ENCODE data around the gene CDC20B.

Gene CDC20B, protein sequence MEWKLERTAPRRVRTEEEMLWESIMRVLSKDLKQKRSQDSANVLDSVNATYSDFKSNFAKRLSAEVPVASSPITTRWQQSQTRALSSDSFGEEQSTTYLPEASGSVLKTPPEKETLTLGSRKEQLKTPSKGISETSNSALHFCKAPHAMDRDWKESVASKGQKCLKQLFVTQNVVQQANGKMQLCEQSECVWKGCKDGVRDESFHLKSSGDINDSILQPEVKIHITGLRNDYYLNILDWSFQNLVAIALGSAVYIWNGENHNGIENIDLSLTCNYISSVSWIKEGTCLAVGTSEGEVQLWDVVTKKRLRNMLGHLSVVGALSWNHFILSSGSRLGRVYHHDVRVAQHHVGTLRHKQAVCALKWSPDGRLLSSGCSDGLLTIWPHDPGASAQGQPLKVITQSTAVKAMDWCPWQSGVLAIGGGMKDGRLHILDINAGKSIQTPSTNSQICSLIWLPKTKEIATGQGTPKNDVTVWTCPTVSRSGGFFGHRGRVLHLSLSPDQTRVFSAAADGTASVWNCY

DNA sequence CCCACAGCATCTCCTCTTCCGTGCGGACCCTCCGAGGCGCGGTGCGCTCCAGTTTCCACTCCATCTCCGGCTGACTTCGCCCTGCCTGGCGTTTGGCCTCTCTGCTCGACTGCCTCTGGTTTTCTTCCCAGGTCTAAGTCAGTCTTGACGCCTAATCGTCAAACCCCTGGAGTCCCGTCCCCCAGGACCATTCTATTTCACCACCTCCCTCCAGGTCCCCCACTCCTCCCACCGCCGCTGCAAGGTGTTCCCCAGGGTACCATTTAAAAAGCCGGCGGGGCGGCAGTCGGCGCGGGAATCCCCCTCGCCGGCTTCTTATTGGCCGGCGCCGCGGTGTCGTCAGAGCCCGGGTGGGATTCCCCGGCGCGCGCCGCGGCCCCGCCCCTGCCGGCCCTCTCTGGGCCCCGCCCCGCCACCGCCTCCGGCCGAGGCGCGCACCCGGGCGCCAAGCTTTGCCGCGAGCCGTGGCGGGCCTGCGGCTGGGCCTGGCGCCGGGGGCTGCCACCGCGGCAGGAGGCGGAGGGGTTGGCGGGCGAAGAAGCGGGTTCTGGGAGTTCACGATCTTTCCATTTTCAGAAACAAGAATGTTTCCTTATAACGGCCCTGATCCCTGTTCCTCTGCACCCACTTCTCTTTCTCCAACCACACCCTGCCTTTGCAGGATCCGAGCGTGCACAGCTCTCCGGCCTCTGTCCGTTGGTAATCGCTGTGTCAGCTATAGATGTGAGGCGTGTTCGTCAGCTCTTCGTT lies at the start of gene CDC20B:
CDC20B (minus strand) TSS at position 241 of the 750 bp plus-strand sequence; CDS start at position 64, 177 bp downstream.
- peak within 1 kb of the TSS; percentile 65 for H3K4me3 ChIP-seq (ENCODE audit: low read depth, low read length)
- TF ChIP-seq, protein P1, sequence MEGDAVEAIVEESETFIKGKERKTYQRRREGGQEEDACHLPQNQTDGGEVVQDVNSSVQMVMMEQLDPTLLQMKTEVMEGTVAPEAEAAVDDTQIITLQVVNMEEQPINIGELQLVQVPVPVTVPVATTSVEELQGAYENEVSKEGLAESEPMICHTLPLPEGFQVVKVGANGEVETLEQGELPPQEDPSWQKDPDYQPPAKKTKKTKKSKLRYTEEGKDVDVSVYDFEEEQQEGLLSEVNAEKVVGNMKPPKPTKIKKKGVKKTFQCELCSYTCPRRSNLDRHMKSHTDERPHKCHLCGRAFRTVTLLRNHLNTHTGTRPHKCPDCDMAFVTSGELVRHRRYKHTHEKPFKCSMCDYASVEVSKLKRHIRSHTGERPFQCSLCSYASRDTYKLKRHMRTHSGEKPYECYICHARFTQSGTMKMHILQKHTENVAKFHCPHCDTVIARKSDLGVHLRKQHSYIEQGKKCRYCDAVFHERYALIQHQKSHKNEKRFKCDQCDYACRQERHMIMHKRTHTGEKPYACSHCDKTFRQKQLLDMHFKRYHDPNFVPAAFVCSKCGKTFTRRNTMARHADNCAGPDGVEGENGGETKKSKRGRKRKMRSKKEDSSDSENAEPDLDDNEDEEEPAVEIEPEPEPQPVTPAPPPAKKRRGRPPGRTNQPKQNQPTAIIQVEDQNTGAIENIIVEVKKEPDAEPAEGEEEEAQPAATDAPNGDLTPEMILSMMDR (IDR thresholded peaks at IDR 0.05; ENCODE audit: low read depth, low read length), result no peak

DNA sequence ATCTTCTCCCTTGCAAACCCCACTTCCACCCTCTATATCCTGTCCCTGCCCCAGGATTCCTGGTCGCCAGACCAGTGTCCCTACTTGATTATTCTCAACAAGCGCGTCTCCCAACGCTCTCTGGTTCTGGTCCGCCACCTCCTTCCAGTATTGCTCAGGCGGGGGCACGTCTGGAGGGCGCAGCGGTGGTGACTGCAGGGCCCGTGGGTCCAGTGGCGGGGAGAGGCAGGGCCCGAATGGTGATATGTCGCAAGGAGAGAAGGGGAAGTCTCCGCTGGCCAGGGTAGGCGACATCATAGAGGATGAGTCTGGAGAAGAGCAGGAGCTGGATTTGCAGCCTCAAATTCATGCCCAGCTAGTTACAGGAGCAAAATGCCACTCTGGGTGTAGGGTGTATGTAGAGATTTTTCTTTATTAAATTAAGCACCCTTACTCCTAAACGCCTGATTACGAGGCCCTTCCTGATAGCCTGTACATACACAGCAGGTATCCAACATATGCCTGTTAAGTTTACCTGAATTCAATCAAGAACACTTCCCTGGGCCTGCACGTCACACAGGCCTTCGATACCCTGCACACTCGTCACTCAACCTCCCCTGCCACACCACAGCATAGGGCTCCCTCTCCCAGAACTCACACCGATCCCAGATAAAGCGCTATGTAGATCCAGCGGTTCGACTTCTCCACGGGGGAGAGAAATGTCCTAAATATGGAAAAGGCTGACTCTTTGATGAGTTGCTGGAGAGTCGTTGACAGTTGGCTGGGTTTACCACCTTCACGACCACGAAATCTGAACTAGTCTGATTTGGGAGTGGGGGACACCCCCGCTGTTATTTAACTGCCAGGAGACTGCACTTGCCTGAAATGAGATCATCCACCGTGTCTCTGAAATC lies 49.4 kb upstream of the CDC20B start:
- H3K4me3 ChIP-seq (ENCODE audit: low read depth, low read length), result no peak overlapping the region
- TF ChIP-seq, protein P1 (IDR thresholded peaks at IDR 0.05; ENCODE audit: low read depth, low read length), result no peak

DNA sequence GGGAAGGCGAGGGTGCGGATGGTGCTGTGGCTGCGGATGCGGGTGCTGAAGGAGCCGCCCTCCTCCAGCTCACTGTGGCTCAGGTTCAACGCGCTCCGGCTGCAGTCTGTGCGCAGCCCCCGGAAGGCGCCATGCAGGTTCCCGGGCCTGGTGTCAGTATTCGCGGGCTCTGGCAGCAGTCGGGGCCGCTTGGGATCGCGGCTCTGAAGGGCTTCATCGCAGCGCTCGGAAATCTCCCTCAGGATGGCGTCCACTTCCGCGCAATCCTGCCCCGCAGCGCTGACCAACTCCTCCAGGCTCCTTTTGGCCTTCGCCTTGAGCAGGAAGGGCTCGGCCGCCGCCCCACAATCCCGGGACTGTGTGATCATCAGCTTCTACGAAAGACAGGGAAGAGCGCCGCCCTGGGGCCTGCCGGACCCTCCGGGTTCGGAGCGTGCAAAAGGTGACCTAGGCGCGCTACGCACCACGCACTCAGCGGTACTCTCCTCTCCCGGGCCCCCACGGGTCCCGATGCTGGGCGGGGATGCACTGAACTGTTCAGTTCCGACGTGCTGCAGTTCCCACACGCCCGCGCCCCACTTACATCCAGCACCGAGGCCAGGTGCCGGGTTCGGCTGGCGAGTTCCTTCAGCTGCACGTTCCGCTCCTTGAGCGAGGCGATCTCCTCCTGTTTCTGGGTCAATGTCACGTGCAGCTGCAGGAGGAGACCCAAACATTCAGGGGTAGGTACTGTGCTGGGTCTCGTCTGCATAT lies 47.6 kb upstream of the CDC20B start:
- no peak overlapping the region for H3K4me3 ChIP-seq (ENCODE audit: low read depth, low read length)
- TF ChIP-seq, protein P1 (IDR thresholded peaks at IDR 0.05; ENCODE audit: low read depth, low read length), result no peak

DNA sequence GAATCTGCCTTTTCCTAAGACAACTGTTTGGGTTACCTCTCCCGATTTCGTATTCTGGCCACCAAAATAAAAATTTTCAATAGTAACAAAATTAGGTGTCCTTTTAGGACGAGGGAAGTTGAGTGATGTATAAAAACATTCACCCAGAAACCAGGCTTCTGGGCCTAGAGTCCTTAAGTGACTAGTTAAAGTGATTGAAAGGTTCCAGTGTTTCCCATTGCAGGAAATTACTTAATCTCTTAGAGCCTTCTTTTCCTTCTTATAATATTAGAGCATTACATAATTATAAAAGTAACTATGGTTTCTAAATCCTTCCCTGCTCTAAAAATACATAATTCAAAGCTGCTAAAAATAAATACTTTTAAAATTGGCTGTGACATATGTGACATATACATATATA lies 46.8 kb upstream of the CDC20B start:
- no peak overlapping the region for H3K4me3 ChIP-seq (ENCODE audit: low read depth, low read length)
- TF ChIP-seq, protein P1 (IDR thresholded peaks at IDR 0.05; ENCODE audit: low read depth, low read length), result no peak

DNA sequence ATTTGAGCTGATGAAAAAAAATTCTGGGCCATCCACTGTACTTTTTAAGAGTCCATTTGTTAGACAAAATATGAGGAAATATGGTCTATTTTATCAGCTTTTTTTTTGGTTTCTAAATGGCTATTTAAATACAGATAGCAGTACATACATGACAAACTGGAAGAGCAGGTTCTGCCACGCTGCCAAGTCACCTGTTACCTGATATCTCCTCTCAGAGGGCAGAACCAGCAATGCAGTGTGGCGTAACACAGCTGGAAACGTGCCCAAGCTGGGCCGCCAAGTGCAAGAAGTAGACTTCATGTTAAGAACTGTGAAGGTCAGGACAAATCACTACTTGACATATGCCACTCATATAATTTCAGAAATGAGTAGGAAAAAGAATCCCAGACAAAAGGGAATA lies 46.0 kb upstream of the CDC20B start:
- TF ChIP-seq, protein P1 (IDR thresholded peaks at IDR 0.05; ENCODE audit: low read depth, low read length), result no peak
- H3K4me3 ChIP-seq (ENCODE audit: low read depth, low read length), result no peak overlapping the region

DNA sequence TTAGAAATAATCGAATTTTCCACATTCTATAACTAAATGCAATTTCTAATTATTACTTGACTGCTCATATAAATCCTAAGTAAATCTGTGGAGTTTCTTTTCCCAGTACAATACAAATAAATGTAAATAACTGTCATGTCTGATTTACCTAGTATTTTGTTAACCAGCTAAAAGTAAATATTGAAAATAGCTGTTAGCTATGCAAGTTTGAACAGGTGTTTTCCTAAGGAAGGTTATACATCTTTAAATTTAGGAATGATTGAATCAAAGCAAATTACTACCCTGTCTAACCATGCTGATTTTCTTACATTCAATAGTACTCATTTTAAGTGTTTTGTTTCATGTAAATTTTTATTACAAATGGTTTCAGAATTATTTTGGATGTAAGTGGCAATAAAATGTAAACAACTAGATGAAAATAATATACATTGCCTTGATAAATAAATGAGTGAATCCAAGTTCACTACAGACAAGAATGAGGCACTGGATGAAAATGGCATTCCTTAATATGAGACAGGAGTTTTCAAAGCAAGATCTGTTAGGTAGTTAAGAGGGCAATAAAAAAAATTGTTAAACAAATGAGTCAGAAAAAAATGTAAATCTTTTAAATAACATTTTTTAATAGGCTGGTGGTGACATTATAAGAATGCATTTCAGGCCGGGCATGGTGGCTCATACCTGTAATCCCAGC lies 38.4 kb upstream of the CDC20B start:
- H3K4me3 ChIP-seq (ENCODE audit: low read depth, low read length), result no peak overlapping the region
- TF ChIP-seq, protein P1 (IDR thresholded peaks at IDR 0.05; ENCODE audit: low read depth, low read length), result no peak

All from WI38 (cell line).